Epithelial cell of esophagus (primary cell): ENCODE data around the gene SMAD2.

Experiments used
- DNase-seq: peaks from one replicate; pipeline ENCODE4 v3.0.0; 2010; ENCODE audit warnings: low read depth
- H3K4me3 ChIP-seq: 2 replicates; pipeline ENCODE4 v1.5.1; 2011; ENCODE audit warnings: mild to moderate bottlenecking, low read length, control low read depth
- CTCF ChIP-seq: IDR thresholded peaks from 2 replicates; pipeline ENCODE4 v1.5.1; 2011; ENCODE audit warnings: low read depth, mild to moderate bottlenecking, low read length, control low read depth, inconsistent platforms; ENCODE audit not compliant: insufficient read depth; ENCODE audit errors: missing control alignments

SMAD2 gene

GRCh38 chr18:47863041-47863440 lies 67.4 kb downstream of the SMAD2 start:
- H3K4me3 ChIP-seq: no peak overlapping the region
- peak; percentile 10 for DNase-seq
- no peak for TF ChIP-seq CTCF

GRCh38 chr18:47858607-47859006 lies 71.9 kb downstream of the SMAD2 start:
- TF ChIP-seq CTCF: no peak
- H3K4me3 ChIP-seq: no peak overlapping the region
- DNase-seq: no peak

- no peak overlapping the region for H3K4me3 ChIP-seq
- no peak for DNase-seq
- no peak for TF ChIP-seq CTCF
These were observed 82.8 kb downstream of the SMAD2 start for GRCh38 chr18:47847635-47848034.

- TF ChIP-seq CTCF: no peak
- no peak for DNase-seq
- no peak overlapping the region for H3K4me3 ChIP-seq
These were observed 84.0 kb downstream of the SMAD2 start for GRCh38 chr18:47846431-47846830.

- H3K4me3 ChIP-seq: no peak overlapping the region
- no peak for DNase-seq
- no peak for TF ChIP-seq CTCF
These were observed 85.5 kb downstream of the SMAD2 start for GRCh38 chr18:47844828-47845498.

- no peak for TF ChIP-seq CTCF
- H3K4me3 ChIP-seq: no peak overlapping the region
- no peak for DNase-seq
These were observed 87.6 kb downstream of the SMAD2 start for GRCh38 chr18:47842836-47843235.

GRCh38 chr18:47838396-47838795 lies 92.1 kb downstream of the SMAD2 start:
- no peak for TF ChIP-seq CTCF
- no peak for DNase-seq
- no peak overlapping the region for H3K4me3 ChIP-seq
